G401.6 (cell line): Measurements from ENCODE around the gene SERPINA5.

Source experiments
- FAIRE-seq: peaks from 2 replicates; lab custom pipeline; 2012; peaks lifted over from hg19 to GRCh38; lab: Jason Lieb, UNC

Gene SERPINA5

GRCh38 chr14:94581127-94581999, at the start of gene SERPINA5:
Gene SERPINA5 (plus strand): TSS chr14:94581426. CDS start chr14:94587363, 5,937 bp downstream.
- no peak for FAIRE-seq

- no peak for FAIRE-seq
These were observed 48.8 kb upstream of the SERPINA5 start for GRCh38 chr14:94532447-94532846.

GRCh38 chr14:94535506-94535905, 45.7 kb upstream of the SERPINA5 start:
- no peak for FAIRE-seq

GRCh38 chr14:94536836-94537235, 44.4 kb upstream of the SERPINA5 start:
- FAIRE-seq: no peak

- no peak for FAIRE-seq
These were observed 43.0 kb upstream of the SERPINA5 start for GRCh38 chr14:94538070-94538740.

- no peak for FAIRE-seq
These were observed 42.0 kb upstream of the SERPINA5 start for GRCh38 chr14:94539181-94539580.

- no peak for FAIRE-seq
These were observed 41.0 kb upstream of the SERPINA5 start for GRCh38 chr14:94540031-94540794.

- FAIRE-seq: no peak
These were observed 39.8 kb upstream of the SERPINA5 start for GRCh38 chr14:94541234-94541975.

DNA sequence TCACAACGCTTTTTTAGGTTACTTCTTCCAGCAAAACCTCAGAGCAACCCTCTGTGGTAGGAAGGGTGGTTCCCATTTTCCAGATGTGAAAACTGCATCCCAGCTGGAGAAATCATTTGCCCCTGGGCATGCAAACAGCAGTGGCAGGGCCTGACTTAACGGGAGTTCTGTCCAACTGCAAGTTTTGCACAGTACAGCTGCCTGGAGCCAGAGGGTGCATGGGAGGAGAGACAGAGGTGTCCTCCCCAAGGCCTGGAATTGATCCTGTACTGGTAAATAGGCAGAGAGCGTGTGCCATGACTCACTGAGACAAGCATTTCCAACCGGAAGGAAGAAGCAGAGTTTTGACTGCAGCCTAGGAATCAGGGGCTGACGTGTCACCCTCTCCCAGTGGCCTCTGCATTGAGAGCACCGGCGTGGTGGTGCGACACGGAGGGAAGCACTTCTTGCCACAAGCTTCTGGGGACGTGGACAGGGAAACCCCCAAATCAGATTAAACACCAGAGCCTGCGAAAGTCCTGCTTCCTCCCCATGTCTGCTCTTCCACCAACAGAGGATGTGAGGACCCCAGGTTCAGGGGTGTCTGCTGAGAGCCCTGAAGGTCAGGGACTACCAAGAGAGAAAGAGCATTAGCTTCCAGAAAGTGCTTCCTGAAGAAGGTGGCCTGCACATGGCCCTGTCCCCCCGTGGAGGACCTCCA, 39.0 kb upstream of the SERPINA5 start:
- FAIRE-seq: no peak

- FAIRE-seq: no peak
These were observed 38.3 kb upstream of the SERPINA5 start for GRCh38 chr14:94542811-94543440.

- FAIRE-seq: no peak
These were observed 37.6 kb upstream of the SERPINA5 start for GRCh38 chr14:94543449-94544124.

GRCh38 chr14:94544726-94545125, 36.5 kb upstream of the SERPINA5 start:
- FAIRE-seq: no peak

- FAIRE-seq: no peak
These were observed 35.9 kb upstream of the SERPINA5 start for GRCh38 chr14:94545131-94545841.

DNA sequence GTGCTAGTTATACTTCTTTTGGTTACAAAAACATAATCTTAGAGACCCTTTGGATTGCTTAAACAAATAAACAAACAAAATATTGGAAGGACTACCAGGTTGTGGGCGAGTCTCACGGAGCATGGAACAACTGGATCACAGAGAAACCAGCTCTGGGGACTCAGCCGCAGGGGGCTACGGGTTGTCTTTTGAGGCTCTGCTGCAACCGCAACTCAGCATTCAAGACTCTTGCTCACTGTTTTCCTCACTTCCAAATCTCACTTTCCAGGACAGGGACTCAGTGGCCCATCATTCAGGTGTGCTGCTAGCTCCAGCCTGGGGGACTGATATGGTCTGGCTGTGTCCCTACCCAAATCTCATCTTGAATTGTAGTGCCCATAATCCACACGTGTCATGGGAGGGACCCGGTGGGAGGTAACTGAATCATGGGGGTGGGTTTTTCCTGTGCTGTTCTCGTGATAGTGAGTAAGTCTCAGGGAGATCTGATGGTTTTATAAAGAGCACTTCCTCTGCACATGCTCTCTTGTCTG, 34.0 kb upstream of the SERPINA5 start:
- FAIRE-seq: no peak

DNA sequence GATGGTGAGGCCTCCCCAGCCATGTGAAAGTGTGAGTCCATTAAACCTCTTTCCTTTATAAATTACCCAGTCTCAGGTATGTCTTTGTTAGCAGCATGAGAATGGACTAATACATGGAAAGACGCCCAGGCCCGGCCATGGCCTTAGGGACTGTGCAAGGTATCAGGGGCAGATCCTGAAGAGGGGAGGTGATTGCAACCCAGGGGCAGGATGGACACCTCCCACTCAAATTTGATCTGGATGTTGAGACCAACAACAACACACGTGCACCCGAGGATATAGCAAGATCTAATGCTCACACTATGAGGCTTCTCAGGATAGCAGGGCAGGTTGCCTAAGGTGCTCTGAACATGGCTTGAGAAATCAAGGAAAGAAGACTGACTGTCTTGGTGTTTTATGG, 33.5 kb upstream of the SERPINA5 start:
- no peak for FAIRE-seq

- no peak for FAIRE-seq
These were observed 32.9 kb upstream of the SERPINA5 start for GRCh38 chr14:94548131-94548998.

- FAIRE-seq: no peak
These were observed 31.9 kb upstream of the SERPINA5 start for GRCh38 chr14:94548999-94549985.
